IgD-negative memory B cell (primary cell): ENCODE measurements around the gene TEAD4. TPM values are rescaled to one million over a fixed set of nuclear protein-coding genes. Genes with fewer than 3 reads are reported as not detected.
A peak's percentile ranks its signal among the peaks of the same experiment; 100 is the strongest.

ENCODE experiments used
- H3K27ac Mint-ChIP-seq, 3 donors: one replicate each; pipeline ENCODE4 v1.8.0; 2020 to 2022; ENCODE audit warnings: mild to moderate bottlenecking in 3 of 3, mixed read lengths in 3 of 3, moderate library complexity in 1 of 3
- H3K27me3 Mint-ChIP-seq: one replicate; pipeline ENCODE4 v1.8.0; 2021; ENCODE audit warnings: mixed read lengths
- H3K36me3 Mint-ChIP-seq: one replicate; pipeline ENCODE4 v1.8.0; 2020; ENCODE audit warnings: mild to moderate bottlenecking, mixed read lengths
- H3K4me1 Mint-ChIP-seq, 3 donors: one replicate each; pipeline ENCODE4 v1.8.0; 2020 to 2022; ENCODE audit warnings: mixed read lengths in 3 of 3, mild to moderate bottlenecking in 1 of 3
- H3K4me3 Mint-ChIP-seq, 4 donors: one replicate each; pipeline ENCODE4 v1.8.0; 2020 to 2022; ENCODE audit warnings: mild to moderate bottlenecking in 4 of 4, mixed read lengths in 4 of 4, moderate library complexity in 3 of 4
- H3K9me3 Mint-ChIP-seq, 3 donors: one replicate each; pipeline ENCODE4 v1.8.0; 2020 to 2021; ENCODE audit warnings: mixed read lengths in 3 of 3, mild to moderate bottlenecking in 1 of 3
- polyA plus RNA-seq: library from polyadenylated mRNA; unstranded; fragments of 300-500 nt; fragmentation: Illumina TruSeq; gene quantifications from one replicate; pipeline ENCODE4 v1.2.3, GENCODE V29; 2021

The TEAD4 gene
- polyA plus RNA-seq, 1 donor from 2014 or later: not detected

DNA sequence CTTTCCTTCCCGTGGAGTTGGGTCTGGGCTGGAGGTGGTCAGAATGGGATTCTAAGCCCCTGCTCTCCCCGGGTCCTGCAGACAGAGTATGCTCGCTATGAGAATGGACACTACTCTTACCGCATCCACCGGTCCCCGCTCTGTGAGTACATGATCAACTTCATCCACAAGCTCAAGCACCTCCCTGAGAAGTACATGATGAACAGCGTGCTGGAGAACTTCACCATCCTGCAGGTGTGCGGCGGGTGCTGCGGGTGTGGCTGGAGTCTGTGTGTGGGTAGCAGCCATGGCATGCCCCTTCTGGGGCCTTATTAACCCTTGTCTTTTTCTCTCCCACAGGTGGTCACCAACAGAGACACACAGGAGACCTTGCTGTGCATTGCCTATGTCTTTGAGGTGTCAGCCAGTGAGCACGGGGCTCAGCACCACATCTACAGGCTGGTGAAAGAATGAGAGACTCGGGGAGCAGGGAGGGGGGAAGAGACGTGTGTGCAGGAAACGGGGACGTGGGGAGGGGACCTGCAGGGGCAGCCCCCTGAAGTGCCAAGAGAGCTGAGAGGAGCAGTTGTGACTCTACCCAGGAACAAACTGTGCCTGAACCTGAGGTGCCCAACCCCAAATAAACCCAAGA, 80.9 kb downstream of the TEAD4 start:
- Mint-ChIP-seq H3K4me1 (peaks cover 13 to 16% (median 15%) of the 10 kb centered on the region in 3 donors), H3K27me3 (peaks cover 26% of the 10 kb centered on the region), H3K9me3 (no peaks in the 10 kb centered on the region), H3K36me3 (no peaks in the 10 kb centered on the region), H3K4me3 (no peak overlapping the region), H3K27ac (no peak overlapping the region)

DNA sequence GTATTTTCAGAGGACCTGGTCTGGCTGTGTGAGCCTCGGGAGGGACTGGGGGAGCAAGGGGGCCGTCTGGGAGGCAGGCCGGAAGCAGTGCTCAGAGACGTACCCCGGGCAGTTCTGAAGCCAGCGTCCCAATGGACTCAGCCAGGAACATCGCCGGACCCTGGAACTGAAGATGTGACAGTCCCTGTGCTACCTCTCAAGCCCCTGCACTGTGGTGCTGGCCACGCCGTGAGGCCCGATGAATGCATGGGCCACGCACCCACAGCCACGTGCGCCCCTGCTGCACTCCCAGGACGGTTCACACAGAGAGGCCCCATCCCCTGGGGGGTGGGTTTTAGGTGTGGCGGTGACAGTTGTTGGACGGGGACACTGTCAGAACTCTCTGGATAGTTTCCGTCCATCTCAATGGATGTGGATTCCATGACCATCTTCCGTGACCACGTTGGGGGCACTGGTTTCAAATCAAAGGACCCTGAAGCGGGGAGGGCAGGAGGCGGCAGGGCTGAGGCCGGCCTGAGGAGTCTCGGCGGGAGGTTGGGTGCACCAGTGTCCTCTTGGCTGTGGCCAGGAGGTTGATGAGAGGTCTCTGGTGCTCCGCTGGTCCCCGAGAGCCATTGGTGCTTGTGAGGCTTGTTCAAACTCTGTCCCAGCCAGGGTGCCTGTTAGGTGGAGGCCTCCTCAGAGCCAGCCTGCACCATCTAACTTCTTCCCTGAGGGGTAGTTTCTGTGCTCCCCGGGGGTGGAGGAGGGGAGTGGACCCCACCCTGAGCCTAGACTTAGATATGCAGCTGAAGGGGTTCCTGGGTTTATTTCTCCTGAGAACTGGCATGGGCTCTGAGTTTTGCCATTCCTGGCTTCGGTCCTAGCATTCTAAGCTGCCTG, 81.7 kb downstream of the TEAD4 start:
- peak overlapping the region in 1 of 4 donors; percentile 27 for H3K4me3 Mint-ChIP-seq
- H3K9me3 Mint-ChIP-seq: no peaks in the 10 kb centered on the region
- peak overlapping the region in 1 of 3 donors; percentile 62 for H3K27ac Mint-ChIP-seq
- H3K36me3 Mint-ChIP-seq: no peaks in the 10 kb centered on the region
- H3K27me3 Mint-ChIP-seq: peaks cover 27% of the 10 kb centered on the region
- peaks cover 15 to 16% (median 15%) of the 10 kb centered on the region in 3 donors for H3K4me1 Mint-ChIP-seq

DNA sequence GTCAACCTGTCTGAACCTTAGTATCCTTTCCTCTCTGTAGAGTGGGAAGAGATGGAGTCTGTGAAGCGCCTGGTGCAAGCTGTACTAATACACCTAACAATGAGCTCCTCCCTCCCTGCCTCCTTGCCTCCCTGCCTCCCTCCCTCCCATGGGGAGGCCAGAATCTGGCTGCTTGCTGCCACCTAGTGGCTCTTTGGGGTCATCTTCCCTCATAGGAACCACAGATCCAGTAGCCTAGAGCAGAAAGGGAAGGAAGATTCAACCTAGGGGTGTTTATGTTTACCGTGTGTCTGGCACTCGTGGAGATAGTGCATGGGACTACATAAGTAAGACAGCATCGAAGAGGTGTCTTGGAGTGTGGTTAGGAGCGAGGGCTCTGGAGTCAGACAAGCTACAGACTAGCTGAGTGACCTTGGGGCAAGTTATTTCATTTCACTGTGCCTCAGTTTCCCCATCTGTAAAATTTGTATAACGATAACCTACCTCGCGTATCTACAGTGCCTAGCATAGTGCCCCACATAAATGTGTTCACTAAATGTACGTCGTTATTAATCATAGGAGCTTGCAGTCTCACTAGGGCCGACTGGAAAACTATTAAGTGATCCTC, 82.5 kb downstream of the TEAD4 start:
- Mint-ChIP-seq H3K4me3 (peak overlapping the region in 2 of 4 donors; percentile 81), H3K36me3 (no peaks in the 10 kb centered on the region), H3K27me3 (peaks cover 27% of the 10 kb centered on the region), H3K9me3 (no peaks in the 10 kb centered on the region), H3K27ac (peak overlapping the region in 2 of 3 donors; percentile 23 to 38), H3K4me1 (peaks cover 15 to 16% (median 15%) of the 10 kb centered on the region in 3 donors)

DNA sequence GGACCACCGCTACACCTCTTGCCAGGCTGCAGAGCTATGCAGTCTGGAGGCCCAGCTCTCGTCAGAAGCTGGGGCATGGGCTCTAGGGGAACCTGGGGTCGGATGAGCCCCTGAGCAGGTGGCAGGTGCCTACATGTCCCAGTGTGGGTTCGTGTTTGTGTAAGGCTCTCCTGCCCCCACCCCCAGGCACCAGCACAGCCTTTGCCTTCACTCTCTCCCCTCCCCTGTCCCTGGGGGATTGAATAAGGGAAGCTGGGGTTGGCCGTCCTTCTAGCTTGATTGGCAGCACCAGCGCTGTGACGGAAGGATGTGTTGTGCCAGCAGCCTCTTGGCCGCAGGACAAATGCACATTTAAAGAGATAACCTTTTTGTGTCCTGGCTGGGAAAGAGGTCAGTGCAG, 83.2 kb downstream of the TEAD4 start:
- no peaks in the 10 kb centered on the region for H3K9me3 Mint-ChIP-seq
- peaks cover 27% of the 10 kb centered on the region for H3K27me3 Mint-ChIP-seq
- peak overlapping the region in 2 of 3 donors; percentile 5 to 36 for H3K27ac Mint-ChIP-seq
- H3K4me1 Mint-ChIP-seq: peaks cover 15 to 16% (median 15%) of the 10 kb centered on the region in 3 donors
- H3K36me3 Mint-ChIP-seq: no peaks in the 10 kb centered on the region
- H3K4me3 Mint-ChIP-seq: peak overlapping the region; percentile 14 to 79 (median 33)

DNA sequence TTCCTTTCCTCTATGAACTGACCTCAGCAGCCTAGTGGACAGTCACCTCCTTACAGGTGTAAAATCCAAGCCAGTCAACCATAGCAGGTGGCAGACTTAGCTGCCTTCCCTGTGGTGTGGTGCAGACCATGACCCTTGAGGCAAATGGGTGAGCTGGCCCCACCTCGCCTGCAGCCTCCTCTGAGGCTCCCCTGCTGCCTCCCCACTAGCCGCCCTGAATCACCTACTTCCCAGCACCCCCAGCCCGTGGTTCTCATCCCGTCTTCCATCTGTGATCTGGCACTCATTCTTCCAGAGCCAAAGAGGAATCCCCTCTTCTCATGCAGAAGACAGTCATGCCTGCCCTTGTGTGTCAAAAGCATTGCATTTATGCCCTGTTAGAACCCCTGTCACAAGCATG, 83.6 kb downstream of the TEAD4 start:
- H3K27me3 Mint-ChIP-seq: peaks cover 27% of the 10 kb centered on the region
- peak overlapping the region in 2 of 3 donors; percentile 5 to 36 for H3K27ac Mint-ChIP-seq
- H3K4me1 Mint-ChIP-seq: peaks cover 15 to 16% (median 15%) of the 10 kb centered on the region in 3 donors
- H3K9me3 Mint-ChIP-seq: no peaks in the 10 kb centered on the region
- H3K4me3 Mint-ChIP-seq: peak overlapping the region in 3 of 4 donors; percentile 14 to 79 (median 45)
- no peaks in the 10 kb centered on the region for H3K36me3 Mint-ChIP-seq

DNA sequence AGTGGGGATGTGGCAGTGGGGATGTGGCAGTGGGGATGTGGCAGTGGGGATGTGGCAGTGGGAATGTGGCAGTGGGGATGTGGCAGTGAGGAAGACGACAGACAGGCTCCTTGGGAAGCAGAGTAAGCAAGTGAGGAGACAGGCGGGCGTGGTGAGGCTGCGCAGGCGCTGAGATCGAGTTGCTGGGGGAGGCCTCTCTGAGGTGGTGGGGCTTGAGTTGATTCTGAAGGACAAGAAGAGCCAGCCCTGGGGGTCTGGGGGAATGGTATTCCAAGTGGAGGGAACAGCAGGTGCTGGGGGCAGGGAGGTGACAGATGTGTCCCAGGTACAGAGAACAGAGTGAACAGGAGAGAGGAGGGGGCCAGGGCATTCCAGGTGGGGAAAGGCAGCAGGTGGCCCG, 84.2 kb downstream of the TEAD4 start:
- Mint-ChIP-seq H3K27me3 (peaks cover 27% of the 10 kb centered on the region), H3K4me3 (no peak overlapping the region), H3K36me3 (no peaks in the 10 kb centered on the region), H3K27ac (no peak overlapping the region), H3K9me3 (no peaks in the 10 kb centered on the region), H3K4me1 (peaks cover 15 to 16% (median 15%) of the 10 kb centered on the region in 3 donors)

DNA sequence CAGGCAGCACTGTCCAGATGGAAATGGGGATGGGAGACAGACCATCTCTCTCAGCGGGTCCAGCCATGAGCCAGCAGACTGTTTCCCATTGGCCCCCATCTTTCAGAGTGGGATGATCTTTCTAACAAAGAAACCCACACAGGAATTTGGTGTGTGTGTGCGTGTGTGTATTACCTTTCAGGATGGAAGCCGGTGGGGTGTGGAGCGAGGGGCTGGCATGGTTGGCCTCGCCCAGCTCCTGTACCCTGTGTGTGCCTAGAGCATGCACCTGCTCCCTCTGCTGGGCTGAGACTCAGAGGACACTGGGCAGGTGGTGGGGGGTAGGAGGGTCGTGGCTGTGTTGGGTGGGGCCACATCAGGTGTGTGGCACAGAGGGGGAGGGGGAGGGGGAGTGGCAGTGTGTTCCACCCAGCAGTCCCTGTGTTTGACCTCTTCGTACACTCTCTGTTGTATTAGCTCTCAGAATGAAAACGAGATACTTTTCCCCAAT, 85.0 kb downstream of the TEAD4 start:
- Mint-ChIP-seq H3K27me3 (peaks cover 27% of the 10 kb centered on the region), H3K9me3 (no peaks in the 10 kb centered on the region)

DNA sequence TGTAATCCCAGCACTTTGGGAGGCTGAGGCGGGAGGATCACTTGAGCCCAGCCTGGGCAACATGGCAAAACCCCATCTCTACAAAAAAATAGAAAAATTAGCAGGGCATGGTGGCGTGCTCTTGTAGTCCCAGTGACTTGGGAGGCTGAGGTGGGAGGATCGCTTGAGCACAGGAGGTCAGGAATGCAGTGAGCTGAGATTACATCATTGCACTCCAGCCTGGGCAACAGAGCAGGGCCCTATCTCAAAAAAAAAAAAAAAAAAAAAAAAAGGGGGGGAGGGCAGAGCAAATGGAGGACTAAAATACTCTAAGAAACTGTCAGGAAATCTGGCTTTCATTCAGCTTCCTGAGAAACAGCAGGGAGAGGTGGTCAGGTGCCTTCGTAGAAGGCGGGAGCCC, 86.3 kb downstream of the TEAD4 start:
- no peaks in the 10 kb centered on the region for H3K36me3 Mint-ChIP-seq
- H3K27ac Mint-ChIP-seq: no peak overlapping the region
- H3K27me3 Mint-ChIP-seq: peaks cover 29% of the 10 kb centered on the region
- H3K9me3 Mint-ChIP-seq: no peaks in the 10 kb centered on the region
- H3K4me3 Mint-ChIP-seq: no peak overlapping the region
- H3K4me1 Mint-ChIP-seq: peaks cover 23% of the 10 kb centered on the region in 3 donors

More for the DNA sequence above, 85.0 kb downstream of the TEAD4 start:
- Mint-ChIP-seq H3K4me1 (peaks cover 14 to 15% (median 15%) of the 10 kb centered on the region in 3 donors), H3K27ac (no peak overlapping the region), H3K36me3 (no peaks in the 10 kb centered on the region), H3K4me3 (no peak overlapping the region)

DNA sequence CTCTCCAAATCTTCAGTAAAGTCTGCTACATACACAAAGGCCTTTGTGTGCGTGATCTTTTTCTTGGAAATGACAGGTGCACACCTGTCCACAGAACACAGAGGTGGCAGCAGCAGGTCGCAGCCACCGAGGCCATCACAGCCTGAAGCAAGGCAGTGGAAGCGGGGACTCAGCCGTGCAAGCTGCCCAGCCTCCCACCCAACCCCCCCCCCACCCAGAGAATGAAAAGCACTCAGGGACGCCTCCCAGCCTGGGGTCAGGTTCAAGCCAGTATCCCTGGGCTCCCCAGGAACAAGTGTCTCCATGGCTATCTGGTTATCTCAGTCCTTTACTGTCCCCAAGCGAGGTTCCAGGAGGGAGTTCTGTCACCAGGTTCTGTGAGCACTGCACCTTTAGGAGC, 86.8 kb downstream of the TEAD4 start:
- H3K36me3 Mint-ChIP-seq: no peaks in the 10 kb centered on the region
- no peak overlapping the region for H3K4me3 Mint-ChIP-seq
- no peak overlapping the region for H3K27ac Mint-ChIP-seq
- peaks cover 23% of the 10 kb centered on the region in 3 donors for H3K4me1 Mint-ChIP-seq
- H3K27me3 Mint-ChIP-seq: peaks cover 29% of the 10 kb centered on the region
- H3K9me3 Mint-ChIP-seq: no peaks in the 10 kb centered on the region

DNA sequence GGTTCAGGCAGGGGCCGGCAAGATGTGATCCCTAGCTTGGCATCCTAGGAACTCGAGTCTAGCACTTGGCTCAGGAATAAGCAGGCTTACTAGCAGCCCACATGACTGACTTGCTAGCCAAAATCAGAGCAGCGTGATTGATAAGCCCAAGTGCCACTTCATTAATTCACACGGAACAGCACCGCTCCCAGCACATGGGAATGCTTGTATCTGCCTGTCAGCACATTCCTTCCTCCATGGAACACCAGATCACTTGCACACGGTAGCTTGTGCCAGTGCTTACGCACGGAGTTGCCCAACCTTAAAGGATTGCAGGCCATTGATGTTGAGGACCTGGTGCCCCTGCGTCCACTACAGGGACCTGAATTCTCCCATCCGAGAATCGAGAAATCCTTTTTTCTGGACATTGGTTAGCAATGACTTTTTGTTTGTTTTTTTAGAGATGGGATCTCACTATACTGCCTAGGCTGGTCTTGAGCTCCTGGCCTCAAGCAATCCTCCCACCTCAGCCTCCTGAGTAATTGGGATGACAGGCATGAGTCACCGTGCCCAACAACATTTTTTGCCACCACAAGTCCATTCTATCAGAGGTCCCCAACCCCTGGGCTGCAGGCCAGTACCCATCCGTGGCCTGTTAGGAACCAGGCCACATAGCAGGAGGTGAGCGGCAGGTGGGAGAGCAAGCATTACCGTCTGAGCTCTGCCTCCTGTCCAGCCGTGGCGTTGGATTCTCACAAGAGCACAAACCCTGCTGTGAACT, 87.4 kb downstream of the TEAD4 start:
- Mint-ChIP-seq H3K27me3 (peaks cover 28% of the 10 kb centered on the region), H3K36me3 (no peaks in the 10 kb centered on the region), H3K9me3 (no peaks in the 10 kb centered on the region), H3K4me3 (no peak overlapping the region), H3K27ac (no peak overlapping the region), H3K4me1 (peaks cover 22 to 23% (median 22%) of the 10 kb centered on the region in 3 donors)

DNA sequence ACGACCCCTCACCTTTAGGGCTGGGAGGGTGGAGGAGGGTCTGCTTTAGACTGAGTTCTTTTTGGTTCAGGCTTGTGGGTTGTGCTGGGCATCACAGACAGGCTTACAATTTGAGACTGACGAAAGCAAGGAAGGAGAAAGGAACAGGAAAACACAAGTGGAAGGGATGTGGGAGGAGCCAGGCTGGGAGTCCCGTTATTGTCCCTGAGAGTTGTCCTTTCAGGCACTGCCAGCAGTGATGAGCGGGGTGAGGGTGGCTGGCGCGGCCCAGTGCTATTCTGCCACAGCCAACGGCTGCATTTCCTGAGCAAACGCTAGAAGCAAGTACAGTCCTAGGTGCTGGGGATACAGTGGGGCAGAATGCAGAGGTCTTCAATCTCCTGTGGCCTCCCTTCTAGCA, 88.8 kb downstream of the TEAD4 start:
- Mint-ChIP-seq H3K27me3 (peaks cover 25% of the 10 kb centered on the region), H3K4me1 (peaks cover 9 to 13% (median 12%) of the 10 kb centered on the region in 3 donors), H3K9me3 (no peaks in the 10 kb centered on the region), H3K4me3 (no peak overlapping the region), H3K36me3 (no peaks in the 10 kb centered on the region), H3K27ac (peak overlapping the region in 1 of 3 donors; percentile 19)

DNA sequence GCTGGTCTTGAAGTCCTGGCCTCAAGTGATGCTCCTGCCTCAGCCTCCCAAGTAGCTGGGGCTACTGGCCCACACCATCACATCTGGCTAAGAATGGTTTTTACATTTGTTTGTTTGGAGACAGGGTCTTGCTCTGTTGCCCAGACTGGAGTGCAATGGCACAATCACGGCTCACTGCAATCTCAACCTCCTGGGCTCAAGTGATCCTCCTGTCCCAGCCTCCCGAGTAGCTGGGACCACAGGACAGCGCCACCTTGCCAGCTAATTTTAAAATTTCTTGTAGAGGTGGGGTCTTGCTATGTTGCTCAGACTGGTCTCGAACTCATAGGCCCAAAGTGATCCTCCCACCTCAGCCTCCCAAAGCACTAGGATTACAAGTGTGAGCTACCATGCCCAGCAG, 89.3 kb downstream of the TEAD4 start:
- Mint-ChIP-seq H3K27me3 (peaks cover 19% of the 10 kb centered on the region), H3K27ac (no peak overlapping the region), H3K36me3 (no peaks in the 10 kb centered on the region), H3K9me3 (no peaks in the 10 kb centered on the region), H3K4me1 (peaks cover 8 to 12% (median 12%) of the 10 kb centered on the region in 3 donors), H3K4me3 (no peak overlapping the region)

DNA sequence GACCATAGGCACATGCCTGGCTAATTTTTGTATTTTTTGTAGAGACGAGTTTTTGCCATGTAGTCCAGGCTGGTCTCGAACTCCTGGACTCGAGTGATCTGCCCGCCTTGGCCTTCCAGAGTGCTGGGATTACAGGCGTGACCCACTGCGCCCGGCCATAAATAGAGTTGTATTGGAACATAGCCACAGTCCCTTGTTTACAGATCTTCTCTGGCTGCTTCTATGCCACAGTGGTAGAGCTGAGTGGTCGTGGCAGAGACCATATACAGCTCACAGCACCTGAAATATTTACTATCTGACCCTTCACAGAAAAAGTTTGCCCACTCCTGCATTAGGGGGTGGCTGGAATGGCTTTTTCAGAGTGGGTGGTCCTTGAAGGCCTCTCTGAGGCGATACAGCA, 90.0 kb downstream of the TEAD4 start:
- H3K4me1 Mint-ChIP-seq: peaks cover 8 to 12% (median 8%) of the 10 kb centered on the region in 3 donors
- peaks cover 16% of the 10 kb centered on the region for H3K27me3 Mint-ChIP-seq
- no peak overlapping the region for H3K4me3 Mint-ChIP-seq
- no peak overlapping the region for H3K27ac Mint-ChIP-seq
- H3K36me3 Mint-ChIP-seq: no peaks in the 10 kb centered on the region
- H3K9me3 Mint-ChIP-seq: no peaks in the 10 kb centered on the region

DNA sequence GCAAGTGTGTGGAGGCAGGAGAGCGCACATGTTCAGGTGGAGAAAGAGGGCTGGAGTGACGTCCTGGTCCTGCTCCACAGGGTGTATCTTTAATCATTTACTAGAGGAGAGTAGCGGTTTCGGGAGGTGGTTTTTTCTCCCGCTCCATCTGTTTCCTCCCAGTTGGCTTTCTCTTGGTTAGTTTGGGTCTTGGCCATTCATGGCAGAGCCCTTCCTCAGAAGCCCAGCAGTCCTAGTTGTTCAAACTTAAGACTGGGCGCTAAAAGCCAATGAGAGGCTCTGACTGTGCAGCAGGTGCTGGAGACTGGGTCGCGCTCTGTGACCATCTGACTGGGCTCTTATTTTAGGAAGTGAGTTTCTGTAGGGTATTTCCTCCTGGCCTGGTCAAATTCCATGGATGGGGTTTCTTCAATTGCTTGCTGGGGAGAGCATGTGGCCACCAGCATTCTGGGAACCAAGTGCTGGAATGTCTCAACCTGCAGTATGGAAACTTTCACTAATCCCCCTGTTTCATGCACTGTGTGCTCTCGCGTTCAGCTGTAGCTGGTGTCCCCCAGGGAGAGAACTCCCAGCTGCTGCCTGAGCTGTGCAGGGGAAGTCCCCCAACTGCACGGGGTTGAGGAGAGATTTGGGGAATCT, 90.5 kb downstream of the TEAD4 start:
- H3K4me3 Mint-ChIP-seq: peak overlapping the region in 3 of 4 donors; percentile 6 to 58 (median 21)
- H3K4me1 Mint-ChIP-seq: peaks cover 8 to 12% (median 8%) of the 10 kb centered on the region in 3 donors
- H3K27ac Mint-ChIP-seq: no peak overlapping the region
- H3K9me3 Mint-ChIP-seq: no peaks in the 10 kb centered on the region
- H3K36me3 Mint-ChIP-seq: no peaks in the 10 kb centered on the region
- peaks cover 15% of the 10 kb centered on the region for H3K27me3 Mint-ChIP-seq
